Inferior parietal cortex (tissue), 1 donor: ENCODE measurements around the gene HUWE1.
"Not testable (repeated sequence)": the region's sequence is repeated elsewhere in the genome, so short reads cannot be mapped to it uniquely, and the experiment has no call there.

Experiments used
- DNase-seq: peaks from one replicate; pipeline ENCODE4 v3.0.0-alpha.2; 2016; ENCODE audit errors: extremely low spot score

Gene HUWE1

DNA sequence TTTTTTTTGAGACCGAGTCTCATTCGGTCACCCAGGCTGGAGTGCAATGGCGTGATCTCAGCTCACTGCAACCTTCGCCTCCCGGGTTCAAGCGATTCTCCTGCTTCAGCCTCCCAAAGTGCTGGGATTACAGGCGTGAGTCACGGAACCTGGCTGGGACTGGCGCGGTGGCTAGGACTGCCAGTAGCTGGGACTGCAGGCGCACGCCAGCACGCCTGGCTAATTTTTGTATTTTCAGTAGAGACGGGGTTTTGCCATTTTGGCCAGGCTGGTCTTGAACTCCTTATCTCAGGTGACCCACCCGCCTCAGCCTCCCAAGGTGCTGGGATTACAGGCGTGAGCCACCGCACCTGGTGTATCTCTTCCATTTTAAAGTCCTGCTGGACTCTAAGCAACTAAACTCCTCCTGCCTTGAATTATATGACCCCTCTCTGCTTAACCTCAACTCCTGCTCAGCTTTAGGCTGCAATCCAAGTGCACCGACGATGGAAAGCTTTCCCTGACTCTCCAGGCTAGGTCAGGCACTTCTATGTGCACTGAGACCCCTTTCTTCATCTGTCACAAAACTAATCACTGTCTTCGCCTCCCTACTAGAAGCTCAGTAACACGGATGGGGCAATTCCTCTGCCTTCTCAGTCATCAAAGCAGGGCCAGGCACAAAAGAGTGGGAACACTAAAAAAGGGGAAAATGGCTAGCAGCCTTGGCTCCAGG, 155.1 kb downstream of the HUWE1 start:
- not testable (repeated sequence) for DNase-seq

DNA sequence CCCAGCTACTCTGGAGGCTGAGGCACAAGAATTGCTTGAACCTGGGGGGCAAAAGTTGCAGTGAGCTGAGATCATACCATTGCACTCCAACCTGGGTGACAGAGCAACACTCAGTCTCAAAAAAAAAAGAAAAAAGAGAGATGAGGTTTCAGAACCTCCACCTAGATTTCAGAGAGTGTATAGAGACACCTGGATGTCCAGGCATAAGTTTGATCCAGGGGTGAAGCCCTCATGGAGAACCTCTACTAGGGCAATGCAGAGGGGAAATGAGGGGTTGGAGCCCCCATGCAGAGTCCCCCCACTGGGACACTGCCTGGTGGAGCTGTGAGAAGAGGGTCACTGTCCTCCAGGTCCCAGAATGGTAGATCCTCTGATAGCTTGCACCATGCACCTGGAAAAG, 159.5 kb downstream of the HUWE1 start:
- no peak for DNase-seq

DNA sequence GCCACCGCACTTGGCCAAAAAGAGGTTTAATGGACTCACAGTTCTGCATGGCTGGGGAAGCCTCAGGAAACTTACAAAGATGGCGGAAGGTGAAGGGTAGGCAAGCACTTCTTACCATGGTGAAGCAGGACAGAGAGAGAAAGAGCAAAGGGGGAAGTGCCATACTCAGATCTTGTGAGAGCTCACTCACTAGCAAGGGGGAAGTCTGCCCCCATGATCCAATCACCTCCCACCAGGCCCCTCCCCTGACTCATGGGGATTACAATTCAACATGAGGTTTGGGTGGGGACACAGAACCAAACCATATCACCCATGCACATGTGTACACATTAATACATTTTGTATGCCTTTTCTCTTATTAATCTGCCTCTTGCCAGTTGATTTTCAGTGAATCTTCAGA, 175.2 kb downstream of the HUWE1 start:
- DNase-seq: no peak

DNA sequence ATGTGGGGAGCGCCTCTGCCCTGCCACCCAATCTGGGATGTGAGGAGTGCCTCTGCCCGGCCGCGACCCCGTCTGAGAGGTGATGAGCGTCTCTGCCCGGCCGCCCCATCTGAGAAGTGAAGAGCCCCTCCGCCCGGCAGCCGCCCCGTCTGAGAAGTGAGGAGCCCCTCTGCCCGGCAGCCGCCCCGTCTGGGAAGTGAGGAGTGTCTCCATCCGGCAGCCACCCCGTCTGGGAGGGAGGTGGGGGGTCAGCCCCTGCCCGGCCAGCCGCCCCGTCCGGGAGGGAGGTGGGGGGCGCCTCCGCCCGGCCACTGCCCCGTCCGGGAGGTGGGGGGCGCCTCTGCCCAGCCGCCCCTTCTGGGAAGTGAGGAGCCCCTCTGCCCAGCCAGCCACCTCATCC, 182.5 kb downstream of the HUWE1 start:
- not testable (repeated sequence) for DNase-seq

DNA sequence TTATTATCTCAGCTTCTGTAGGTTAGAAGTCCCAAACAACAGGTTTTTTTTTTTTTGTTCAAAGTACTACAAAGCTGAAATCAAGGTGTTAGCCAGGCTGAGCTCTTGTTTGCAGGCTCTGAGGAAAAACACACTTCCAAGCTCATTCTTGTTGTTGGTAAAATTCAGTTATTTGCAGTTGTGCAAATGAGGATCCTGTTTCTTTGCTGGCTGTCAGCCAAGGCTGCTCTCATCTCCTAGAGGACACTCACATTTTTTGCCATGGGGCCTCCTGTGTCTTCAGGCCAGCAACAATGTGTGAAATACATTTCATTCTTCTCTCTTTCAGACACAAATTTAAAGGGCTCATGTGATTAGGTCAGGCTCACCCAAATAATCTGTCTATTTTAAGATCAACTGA, 192.1 kb downstream of the HUWE1 start:
- DNase-seq: no peak

DNA sequence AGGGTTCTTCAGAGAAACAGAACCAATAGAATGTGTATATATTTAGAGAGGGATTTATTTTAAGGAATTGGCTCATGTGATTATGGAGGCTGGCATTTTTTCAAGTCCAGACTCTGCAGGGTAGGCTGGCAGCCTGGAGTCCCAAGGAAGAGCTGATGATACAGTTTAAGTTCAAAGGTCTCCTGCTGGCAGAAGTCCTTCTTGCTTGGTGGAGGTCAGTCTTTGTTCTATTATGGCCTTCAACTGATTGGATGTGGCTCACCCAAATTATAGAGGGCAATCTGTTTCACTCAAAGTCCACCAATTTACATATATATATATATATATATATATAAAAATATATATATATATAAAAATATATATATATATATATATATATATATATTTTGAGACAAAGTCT, 200.2 kb downstream of the HUWE1 start:
- no peak for DNase-seq

DNA sequence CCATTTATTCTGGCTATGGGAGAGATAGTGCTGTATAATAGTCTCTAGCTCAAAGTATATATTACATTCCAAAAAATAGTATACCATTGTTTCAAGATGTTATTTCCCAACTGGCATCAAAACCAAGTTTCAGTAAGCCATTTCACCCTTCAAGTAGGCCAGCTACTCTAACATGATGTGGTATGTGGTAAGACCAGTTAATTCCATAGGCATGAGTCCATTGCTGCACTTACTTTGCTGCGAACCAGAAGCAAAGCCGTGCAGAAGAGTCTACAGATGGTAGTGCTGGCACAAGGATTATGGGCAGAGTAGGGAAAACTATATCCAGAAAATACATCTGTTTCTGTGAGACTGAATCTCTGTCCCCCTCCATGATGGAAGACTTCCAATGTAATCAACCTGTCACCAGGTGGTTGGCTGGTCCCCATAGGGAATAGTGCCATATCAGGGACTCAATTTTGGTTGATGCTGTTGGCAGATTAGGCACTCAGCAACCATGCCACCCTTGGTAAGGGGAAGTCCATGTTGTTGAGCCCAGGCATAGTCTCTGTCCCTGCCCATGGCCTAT, 202.6 kb downstream of the HUWE1 start:
- DNase-seq: no peak

DNA sequence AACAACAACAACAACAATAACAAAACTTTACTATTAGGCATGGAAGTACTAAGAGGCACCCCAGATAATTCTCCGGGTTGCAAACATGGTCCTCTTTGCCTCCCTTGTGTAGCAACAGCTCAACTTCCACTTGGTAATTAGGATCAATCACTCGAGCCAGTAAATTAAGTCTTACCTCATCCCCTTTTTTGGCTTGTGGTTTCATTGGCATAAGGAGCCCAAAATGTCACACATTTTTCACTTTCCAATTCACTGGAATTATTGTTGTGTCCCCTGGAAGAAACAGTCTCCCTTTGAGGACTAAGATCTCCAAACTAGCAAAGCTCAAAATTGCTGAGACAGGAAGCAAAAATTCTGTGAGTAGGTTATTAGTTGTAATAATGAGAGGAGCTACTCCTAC, 203.1 kb downstream of the HUWE1 start:
- DNase-seq: no peak
